Activated naive CD8-positive, alpha-beta T cell treated with anti-CD3 and anti-CD28 coated beads for 36 hours (primary cell): ENCODE data around the gene CAPN9. TPM values are rescaled to one million over a fixed set of nuclear protein-coding genes. Genes with fewer than 3 reads are reported as not detected.

Experiments
- DNase-seq: peaks from one replicate; pipeline ENCODE4 v3.0.0; 2021
- H3K27ac Mint-ChIP-seq: one replicate; pipeline ENCODE4 v1.8.0; 2022; ENCODE audit warnings: mild to moderate bottlenecking, moderate library complexity, mixed read lengths
- H3K27me3 Mint-ChIP-seq: one replicate; pipeline ENCODE4 v1.8.0; 2022; ENCODE audit warnings: mild to moderate bottlenecking, mixed read lengths
- H3K36me3 Mint-ChIP-seq: one replicate; pipeline ENCODE4 v1.8.0; 2021; ENCODE audit warnings: mild to moderate bottlenecking, mixed read lengths
- H3K4me1 Mint-ChIP-seq: one replicate; pipeline ENCODE4 v1.8.0; 2021; ENCODE audit warnings: mixed read lengths
- H3K4me3 Mint-ChIP-seq: one replicate; pipeline ENCODE4 v1.8.0; 2022; ENCODE audit warnings: mild to moderate bottlenecking, moderate library complexity, mixed read lengths
- H3K9me3 Mint-ChIP-seq: one replicate; pipeline ENCODE4 v1.8.0; 2022; ENCODE audit warnings: mixed read lengths
- total RNA-seq, 2 experiments: library from RNA; stranded (reverse); gene quantifications; one replicate each; pipeline ENCODE4 v1.2.3, GENCODE V29; 2021

Gene CAPN9
- total RNA-seq, 2 experiments from 2014 or later, result not detected

DNA sequence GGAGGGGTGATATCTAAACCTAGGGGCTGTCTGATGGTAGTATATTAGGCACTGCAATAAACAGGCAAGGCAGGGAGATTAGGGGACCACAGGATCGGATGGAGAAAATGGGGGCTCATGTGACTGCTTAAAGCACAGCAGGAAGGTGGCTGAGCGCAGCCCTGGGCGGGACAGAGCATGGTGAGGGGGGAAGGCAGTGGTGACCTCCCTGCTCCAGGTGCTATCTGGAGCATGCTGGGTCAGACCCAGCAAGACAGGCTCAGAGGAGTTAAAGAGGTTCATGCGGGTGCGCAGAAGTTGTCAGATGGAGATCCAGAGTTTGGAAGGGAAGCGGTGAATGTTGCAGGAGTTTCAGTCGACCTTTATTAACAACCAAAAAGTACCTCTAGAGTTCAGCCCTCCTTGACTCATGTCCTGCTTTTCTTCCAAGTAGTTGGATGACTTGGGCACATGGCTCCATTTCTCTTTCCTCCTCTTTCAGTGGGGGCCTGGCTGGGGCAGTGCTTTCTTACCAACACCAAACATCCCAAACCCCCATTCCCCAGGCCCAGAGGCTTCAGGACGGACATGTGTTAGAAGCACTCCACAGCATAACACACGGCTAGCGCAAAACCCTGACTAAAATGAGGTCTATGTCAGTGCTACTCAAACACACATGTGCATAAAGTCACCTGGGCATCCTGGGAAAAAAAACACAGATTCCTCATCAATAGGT lies 41.5 kb downstream of the CAPN9 start:
- no peaks in the 10 kb centered on the region for H3K4me1 Mint-ChIP-seq
- no peak for DNase-seq
- H3K27ac Mint-ChIP-seq, result no peak overlapping the region
- H3K27me3 Mint-ChIP-seq, result peaks cover 12% of the 10 kb centered on the region
- no peak overlapping the region for H3K4me3 Mint-ChIP-seq
- no peaks in the 10 kb centered on the region for H3K9me3 Mint-ChIP-seq
- no peaks in the 10 kb centered on the region for H3K36me3 Mint-ChIP-seq

DNA sequence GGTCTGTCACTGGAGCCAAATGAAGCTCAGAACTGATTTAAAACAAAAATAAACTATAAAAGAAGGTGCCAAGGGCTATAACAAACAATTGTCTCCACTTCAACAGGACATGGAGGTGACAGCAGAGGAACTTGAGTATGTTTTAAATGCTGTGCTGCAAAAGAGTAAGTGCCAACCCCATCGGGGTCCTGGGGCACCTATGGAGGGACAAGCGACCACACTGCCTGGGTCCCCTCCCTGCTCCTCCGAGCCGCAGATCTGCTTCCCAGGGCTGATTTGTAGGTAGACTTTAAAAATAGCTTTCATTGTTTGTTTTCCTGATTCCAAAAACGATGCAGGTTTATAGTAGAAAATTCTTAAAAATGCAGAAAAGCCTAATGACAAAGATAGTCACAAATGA lies 42.8 kb downstream of the CAPN9 start:
- peaks cover 12% of the 10 kb centered on the region for H3K27me3 Mint-ChIP-seq
- no peaks in the 10 kb centered on the region for H3K36me3 Mint-ChIP-seq
- DNase-seq, result no peak
- H3K4me3 Mint-ChIP-seq, result no peak overlapping the region
- H3K4me1 Mint-ChIP-seq, result no peaks in the 10 kb centered on the region
- no peak overlapping the region for H3K27ac Mint-ChIP-seq
- no peaks in the 10 kb centered on the region for H3K9me3 Mint-ChIP-seq

DNA sequence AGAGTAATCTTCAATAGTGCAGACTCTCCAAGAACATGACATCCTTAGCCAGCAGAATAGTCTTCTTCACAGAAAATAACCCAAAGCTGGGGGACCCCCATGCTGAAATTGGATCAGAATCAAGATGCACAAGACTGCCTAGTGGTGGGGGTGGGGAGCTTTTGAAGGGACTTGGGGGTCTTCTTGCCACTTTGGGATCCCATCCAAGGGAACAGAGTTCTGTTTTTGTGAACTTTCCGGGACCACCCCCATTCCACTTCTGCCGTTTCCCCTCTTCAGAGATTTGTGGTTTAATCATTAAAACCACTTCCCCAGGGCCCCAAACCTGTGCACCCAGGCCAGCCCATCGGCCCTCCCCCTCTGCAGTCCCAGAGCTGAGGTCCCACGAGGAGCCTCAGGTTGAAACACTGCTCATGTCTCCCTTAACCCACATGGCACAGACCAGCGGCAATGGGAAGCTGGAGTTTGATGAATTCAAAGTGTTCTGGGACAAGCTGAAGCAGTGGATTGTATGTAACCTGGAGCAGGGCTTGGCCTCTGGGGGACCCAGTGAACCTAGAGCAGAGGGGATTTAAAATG lies 44.9 kb downstream of the CAPN9 start:
- DNase-seq, result no peak
- no peaks in the 10 kb centered on the region for H3K9me3 Mint-ChIP-seq
- H3K27me3 Mint-ChIP-seq, result peaks cover 14% of the 10 kb centered on the region
- no peak overlapping the region for H3K4me3 Mint-ChIP-seq
- no peak overlapping the region for H3K27ac Mint-ChIP-seq
- no peaks in the 10 kb centered on the region for H3K36me3 Mint-ChIP-seq
- no peaks in the 10 kb centered on the region for H3K4me1 Mint-ChIP-seq

DNA sequence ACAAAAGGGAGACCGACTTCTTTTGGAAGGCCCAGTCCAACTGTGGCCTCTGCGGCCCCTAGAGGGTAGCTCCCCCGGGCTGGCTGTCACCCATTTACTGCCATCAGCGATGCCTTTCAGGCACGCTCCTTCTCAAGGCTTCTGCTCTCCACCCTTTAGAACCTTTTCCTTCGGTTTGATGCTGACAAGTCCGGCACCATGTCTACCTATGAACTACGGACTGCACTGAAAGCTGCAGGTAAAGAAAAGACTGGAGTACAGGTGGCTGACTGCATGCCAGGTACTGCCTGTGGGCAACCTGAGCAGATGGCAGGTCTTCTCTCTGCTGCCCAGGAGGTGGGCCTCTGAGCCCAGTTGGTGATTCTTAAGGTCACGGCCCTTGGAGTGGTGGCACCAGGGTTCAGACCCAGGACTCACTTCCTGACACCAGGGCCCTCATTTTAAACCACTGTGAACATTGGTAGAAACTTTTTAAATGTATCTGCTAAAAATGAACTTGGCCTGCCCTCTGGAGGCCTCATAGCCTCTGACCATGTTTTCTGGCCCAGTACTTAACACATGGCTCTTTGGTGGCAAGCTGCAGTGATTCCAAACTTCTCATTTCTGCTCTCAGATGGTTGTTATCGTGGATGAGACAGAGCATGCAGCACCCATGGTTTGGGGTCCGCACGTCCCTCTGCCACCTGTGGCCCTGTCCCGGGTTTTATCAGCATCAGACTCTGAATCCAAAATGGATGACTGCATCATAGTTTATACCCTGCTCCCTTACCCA lies 45.7 kb downstream of the CAPN9 start:
- Mint-ChIP-seq H3K27ac (no peak overlapping the region), H3K9me3 (no peaks in the 10 kb centered on the region), H3K36me3 (no peaks in the 10 kb centered on the region), H3K4me1 (no peaks in the 10 kb centered on the region), H3K27me3 (peaks cover 20% of the 10 kb centered on the region), H3K4me3 (no peak overlapping the region)
- DNase-seq, result no peak

DNA sequence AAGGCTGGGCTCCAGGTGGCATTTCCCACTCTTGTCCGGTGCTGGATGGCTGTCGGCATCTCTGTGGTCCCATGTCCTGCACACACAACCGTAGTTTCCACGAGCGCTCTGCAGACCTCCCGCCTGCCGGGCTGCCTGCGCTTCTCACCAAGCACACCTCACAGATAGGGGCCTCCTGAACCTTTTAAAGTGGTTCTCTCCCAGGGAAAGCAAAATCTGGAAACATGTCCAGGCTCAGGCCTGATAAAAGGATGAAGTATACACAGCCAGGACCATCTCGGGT lies 46.2 kb downstream of the CAPN9 start:
- DNase-seq, result no peak
- H3K9me3 Mint-ChIP-seq, result no peaks in the 10 kb centered on the region
- no peak overlapping the region for H3K27ac Mint-ChIP-seq

DNA sequence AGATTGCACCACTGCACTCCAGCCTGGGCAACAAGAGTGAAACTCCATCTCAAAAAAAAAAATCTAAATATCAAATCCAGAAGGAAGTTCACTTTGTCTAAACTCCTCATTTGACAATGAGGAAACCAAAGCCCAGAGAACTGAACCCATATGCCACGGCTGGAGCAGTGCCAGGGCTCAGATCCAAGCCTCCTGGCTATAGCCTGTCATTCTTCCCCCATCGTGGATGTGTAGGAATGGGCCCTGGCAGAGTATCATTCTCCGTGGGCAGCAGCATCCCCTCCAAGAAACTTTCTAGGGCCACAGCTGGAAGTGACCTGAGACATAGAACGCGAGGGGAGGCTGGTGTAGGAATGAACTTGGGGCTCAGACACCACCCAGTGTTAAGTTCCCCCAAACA lies 47.2 kb downstream of the CAPN9 start:
- H3K27me3 Mint-ChIP-seq, result peaks cover 17% of the 10 kb centered on the region
- H3K4me1 Mint-ChIP-seq, result no peaks in the 10 kb centered on the region
- no peak overlapping the region for H3K27ac Mint-ChIP-seq
- no peaks in the 10 kb centered on the region for H3K36me3 Mint-ChIP-seq
- no peak overlapping the region for H3K4me3 Mint-ChIP-seq
- no peak for DNase-seq
- no peaks in the 10 kb centered on the region for H3K9me3 Mint-ChIP-seq

More for the DNA sequence above, 46.2 kb downstream of the CAPN9 start:
- no peak overlapping the region for H3K4me3 Mint-ChIP-seq
- peaks cover 16% of the 10 kb centered on the region for H3K27me3 Mint-ChIP-seq
- no peaks in the 10 kb centered on the region for H3K36me3 Mint-ChIP-seq
- H3K4me1 Mint-ChIP-seq, result no peaks in the 10 kb centered on the region

DNA sequence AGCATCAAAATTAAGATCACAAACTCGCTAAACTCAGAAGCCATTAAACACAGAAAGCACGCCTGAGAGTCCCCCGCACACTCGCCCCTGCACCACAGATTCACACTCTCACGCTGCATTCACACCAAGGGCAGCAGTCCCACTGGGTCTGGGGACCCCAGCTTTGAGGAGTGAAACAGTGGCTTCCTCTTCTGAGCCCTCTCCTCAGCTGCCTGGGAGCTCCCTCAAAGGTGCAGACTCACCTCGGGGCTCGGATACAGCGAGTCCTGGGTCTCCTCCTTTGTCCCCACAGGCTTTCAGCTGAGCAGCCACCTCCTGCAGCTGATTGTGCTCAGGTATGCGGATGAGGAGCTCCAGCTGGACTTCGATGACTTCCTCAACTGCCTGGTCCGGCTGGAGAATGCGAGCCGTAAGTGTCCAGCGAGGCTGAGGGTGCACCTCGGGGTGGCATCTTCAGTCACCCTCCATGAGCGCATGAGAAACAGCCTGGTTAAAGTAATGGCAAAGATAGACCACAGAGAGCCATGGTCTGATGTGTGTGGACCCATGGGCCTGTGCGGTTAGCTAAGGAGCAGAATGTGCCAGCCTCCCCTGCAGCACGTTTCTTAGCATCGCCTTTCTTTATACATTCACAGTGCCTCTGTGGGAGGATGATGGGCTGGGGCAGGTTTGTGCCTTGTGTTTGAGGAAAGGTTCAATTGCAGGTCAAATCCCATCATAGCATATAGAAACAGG lies 47.9 kb downstream of the CAPN9 start:
- peaks cover 17% of the 10 kb centered on the region for H3K27me3 Mint-ChIP-seq
- H3K27ac Mint-ChIP-seq, result no peak overlapping the region
- H3K36me3 Mint-ChIP-seq, result no peaks in the 10 kb centered on the region
- DNase-seq, result no peak
- H3K4me3 Mint-ChIP-seq, result no peak overlapping the region
- H3K9me3 Mint-ChIP-seq, result no peaks in the 10 kb centered on the region
- H3K4me1 Mint-ChIP-seq, result no peaks in the 10 kb centered on the region

DNA sequence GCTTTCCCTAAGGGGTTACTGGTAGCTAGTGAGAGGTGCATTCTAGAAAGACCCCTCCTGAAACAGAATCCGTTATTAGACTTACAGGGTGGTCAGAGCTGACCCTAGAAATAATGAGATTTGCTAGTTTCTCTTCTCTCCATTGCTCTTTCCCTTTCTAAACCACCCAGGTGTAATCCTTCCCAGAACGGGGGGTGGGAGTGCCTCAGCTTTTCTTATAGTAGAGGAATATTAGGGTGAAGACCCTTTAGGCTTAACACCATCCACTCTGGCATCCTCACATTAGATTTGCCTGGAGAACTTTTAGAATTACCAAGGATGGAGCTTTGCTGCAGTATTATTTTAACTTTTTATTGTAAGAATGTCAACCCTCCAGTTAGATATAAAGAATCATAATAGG lies 49.4 kb downstream of the CAPN9 start:
- Mint-ChIP-seq H3K9me3 (no peaks in the 10 kb centered on the region), H3K36me3 (no peaks in the 10 kb centered on the region), H3K27me3 (peaks cover 17% of the 10 kb centered on the region), H3K4me3 (no peak overlapping the region), H3K4me1 (no peaks in the 10 kb centered on the region), H3K27ac (no peak overlapping the region)
- no peak for DNase-seq

DNA sequence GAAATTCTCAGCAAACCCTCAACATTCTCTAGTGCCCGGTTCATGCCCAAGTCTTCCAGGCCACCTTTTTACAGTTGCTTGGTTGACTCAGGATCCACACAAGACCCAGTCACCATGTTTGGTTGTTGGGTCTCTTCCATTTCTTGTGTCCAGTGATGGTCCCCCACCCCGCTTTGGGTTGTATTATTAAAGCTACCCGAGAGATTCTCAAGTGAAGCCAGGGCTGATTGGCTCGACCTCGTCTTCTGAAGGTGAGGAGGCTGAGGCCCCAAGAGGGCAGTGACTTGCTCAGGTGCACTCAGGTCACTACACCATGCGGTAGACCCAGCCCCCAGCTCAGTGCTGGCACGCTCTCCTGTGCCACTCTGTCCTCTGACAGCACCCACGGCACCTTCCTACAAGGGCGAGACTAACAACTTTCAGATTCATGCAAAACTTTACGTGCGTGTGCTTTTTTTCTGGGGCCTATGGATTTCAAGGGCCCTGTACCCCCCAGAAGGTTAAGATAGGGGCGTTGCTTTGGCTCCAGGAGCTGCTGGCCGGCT lies 50.3 kb downstream of the CAPN9 start:
- H3K4me1 Mint-ChIP-seq, result no peaks in the 10 kb centered on the region
- DNase-seq, result no peak
- peaks cover 19% of the 10 kb centered on the region for H3K27me3 Mint-ChIP-seq
- H3K9me3 Mint-ChIP-seq, result no peaks in the 10 kb centered on the region
- H3K4me3 Mint-ChIP-seq, result no peak overlapping the region
- no peaks in the 10 kb centered on the region for H3K36me3 Mint-ChIP-seq
- H3K27ac Mint-ChIP-seq, result no peak overlapping the region

DNA sequence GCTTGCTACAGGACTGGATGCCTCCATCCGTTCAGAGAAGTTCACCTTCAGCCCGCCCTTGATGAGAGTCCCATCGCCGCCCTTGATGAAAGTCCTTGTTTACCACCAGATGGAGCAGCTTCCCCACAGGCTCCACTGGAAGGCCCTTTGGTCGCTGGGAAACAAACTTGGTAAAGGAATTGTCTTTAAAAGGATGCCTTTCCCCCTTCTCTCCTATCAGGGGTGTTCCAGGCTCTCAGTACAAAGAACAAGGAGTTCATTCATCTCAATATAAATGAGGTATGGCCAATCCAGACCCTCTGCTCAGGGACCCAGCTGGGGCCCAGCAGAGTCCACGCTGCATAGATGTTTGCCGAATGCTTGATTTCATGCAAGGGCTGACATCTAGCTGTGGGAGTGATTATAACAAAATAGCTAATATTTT lies 50.8 kb downstream of the CAPN9 start:
- H3K4me1 Mint-ChIP-seq, result no peaks in the 10 kb centered on the region
- no peak overlapping the region for H3K27ac Mint-ChIP-seq
- no peak for DNase-seq

DNA sequence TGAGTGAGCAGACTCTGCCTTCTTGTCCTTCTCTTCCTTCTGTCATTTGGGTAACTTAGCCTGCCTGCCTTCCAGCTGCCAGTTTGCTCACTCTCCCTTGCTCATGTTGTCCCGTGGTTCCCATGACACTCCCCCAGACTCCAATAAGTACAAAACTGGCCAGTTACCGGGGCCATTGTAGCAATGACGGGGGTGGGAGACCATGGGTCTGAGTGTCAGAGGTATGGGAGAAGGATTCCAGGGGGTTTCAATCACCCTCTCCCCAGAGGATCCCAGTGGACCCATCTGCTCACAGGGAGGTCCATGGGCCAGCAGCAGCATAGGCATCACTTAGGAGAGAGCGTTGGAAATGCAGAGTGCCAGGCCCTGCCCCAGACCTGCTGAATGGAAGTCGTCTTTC lies 51.3 kb downstream of the CAPN9 start:
- H3K4me3 Mint-ChIP-seq, result no peak overlapping the region
- H3K9me3 Mint-ChIP-seq, result no peaks in the 10 kb centered on the region
- H3K36me3 Mint-ChIP-seq, result no peaks in the 10 kb centered on the region
- peaks cover 19% of the 10 kb centered on the region for H3K27me3 Mint-ChIP-seq
- H3K27ac Mint-ChIP-seq, result no peak overlapping the region
- no peaks in the 10 kb centered on the region for H3K4me1 Mint-ChIP-seq
- DNase-seq, result no peak

More for the DNA sequence above, 50.8 kb downstream of the CAPN9 start:
- peaks cover 19% of the 10 kb centered on the region for H3K27me3 Mint-ChIP-seq
- H3K4me3 Mint-ChIP-seq, result no peak overlapping the region
- H3K36me3 Mint-ChIP-seq, result no peaks in the 10 kb centered on the region
- no peaks in the 10 kb centered on the region for H3K9me3 Mint-ChIP-seq

DNA sequence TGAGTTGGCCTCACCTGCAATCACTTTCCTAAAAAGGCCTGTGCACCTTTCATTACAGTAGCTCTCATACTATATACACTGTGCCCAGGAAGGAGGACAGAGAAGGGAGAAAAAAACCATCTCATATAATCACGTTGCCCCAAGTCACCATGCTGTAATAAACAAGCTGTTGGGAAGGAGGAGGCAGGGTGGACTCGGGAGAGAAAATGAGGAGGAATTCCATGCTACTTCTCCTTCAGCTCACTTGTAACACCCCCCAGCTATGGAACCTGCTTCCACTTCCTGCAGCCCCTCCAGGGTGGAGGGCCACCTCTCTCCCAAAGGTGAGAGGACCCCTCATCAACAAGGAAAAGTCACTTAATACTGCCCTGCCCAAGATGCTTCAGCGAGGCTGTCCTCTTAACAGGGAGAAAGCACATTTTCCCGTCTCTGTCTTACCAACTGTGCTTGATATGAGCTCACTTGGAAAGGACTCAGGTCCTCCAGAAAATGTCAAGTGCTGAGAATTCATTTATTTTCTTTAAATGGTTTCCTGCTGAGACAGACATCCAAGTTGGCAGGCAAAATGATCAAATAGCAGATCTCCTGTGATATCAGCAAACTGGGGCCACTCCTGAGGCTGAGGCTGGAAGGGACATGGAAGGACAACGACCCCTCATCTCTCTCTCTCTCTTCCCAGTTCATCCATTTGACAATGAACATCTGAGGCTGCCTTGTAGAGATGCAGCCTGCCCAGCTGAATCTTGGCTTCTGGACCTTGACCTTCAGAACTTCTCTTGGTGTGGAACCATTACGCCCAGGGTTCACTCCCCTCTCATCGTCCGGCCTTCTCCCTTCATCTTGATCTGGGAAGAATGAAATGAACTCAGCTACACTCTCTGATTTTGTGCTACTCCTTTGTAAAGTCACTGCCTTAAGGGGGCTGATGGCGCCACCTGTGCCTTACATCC lies 54.0 kb downstream of the CAPN9 start:
- H3K4me1 Mint-ChIP-seq, result no peaks in the 10 kb centered on the region
- no peaks in the 10 kb centered on the region for H3K36me3 Mint-ChIP-seq
- H3K27me3 Mint-ChIP-seq, result peaks cover 19% of the 10 kb centered on the region
- H3K4me3 Mint-ChIP-seq, result no peak overlapping the region
- no peak overlapping the region for H3K27ac Mint-ChIP-seq
- H3K9me3 Mint-ChIP-seq, result no peaks in the 10 kb centered on the region
- DNase-seq, result no peak

DNA sequence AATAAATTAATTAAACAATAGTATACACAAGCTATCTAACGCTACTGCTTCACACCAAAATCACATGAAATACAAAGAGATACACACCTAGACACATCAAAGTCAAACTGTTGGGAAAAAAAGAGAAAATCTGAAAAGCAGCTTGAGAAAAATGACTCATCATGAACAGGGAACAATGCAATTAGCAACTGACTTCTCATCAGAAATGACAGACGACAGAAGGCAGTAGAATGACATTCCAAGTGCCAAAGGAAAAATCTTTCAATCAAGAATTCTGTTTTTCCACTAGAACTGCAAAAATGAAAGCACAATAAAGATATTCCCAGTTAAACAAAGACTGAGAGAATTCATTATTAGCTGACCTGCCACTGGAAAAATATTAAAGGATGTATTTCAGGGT lies 57.2 kb downstream of the CAPN9 start:
- H3K4me3 Mint-ChIP-seq, result no peak overlapping the region
- no peaks in the 10 kb centered on the region for H3K4me1 Mint-ChIP-seq
- no peak for DNase-seq
- peaks cover 8% of the 10 kb centered on the region for H3K27me3 Mint-ChIP-seq
- no peaks in the 10 kb centered on the region for H3K36me3 Mint-ChIP-seq
- H3K9me3 Mint-ChIP-seq, result peaks cover 2% of the 10 kb centered on the region
- no peak overlapping the region for H3K27ac Mint-ChIP-seq

DNA sequence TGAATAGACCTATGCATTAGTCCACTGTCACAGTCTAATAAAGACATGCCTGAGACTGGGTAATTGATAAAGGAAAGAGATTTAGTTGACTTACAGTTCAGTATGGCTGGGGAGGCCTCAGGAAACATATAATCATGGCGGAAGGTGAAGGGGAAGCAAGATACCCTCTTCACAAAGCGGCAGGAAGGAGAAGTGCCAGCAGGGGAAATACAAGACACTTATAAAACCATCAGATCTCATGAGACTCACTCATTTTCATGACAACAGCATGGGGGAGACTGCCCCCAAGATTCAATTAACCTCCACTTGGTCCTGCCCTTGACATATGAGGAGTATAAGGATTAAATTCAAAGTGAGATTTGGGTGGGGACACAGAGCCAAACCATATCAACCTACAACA lies 59.4 kb downstream of the CAPN9 start:
- H3K36me3 Mint-ChIP-seq, result no peaks in the 10 kb centered on the region
- peaks cover 2% of the 10 kb centered on the region for H3K9me3 Mint-ChIP-seq
- no peaks in the 10 kb centered on the region for H3K4me1 Mint-ChIP-seq
- DNase-seq, result no peak
- H3K4me3 Mint-ChIP-seq, result no peak overlapping the region
- peaks cover 6% of the 10 kb centered on the region for H3K27me3 Mint-ChIP-seq
- no peak overlapping the region for H3K27ac Mint-ChIP-seq
